ENCODE results near the gene NEAT1.

Gene NEAT1

DNA sequence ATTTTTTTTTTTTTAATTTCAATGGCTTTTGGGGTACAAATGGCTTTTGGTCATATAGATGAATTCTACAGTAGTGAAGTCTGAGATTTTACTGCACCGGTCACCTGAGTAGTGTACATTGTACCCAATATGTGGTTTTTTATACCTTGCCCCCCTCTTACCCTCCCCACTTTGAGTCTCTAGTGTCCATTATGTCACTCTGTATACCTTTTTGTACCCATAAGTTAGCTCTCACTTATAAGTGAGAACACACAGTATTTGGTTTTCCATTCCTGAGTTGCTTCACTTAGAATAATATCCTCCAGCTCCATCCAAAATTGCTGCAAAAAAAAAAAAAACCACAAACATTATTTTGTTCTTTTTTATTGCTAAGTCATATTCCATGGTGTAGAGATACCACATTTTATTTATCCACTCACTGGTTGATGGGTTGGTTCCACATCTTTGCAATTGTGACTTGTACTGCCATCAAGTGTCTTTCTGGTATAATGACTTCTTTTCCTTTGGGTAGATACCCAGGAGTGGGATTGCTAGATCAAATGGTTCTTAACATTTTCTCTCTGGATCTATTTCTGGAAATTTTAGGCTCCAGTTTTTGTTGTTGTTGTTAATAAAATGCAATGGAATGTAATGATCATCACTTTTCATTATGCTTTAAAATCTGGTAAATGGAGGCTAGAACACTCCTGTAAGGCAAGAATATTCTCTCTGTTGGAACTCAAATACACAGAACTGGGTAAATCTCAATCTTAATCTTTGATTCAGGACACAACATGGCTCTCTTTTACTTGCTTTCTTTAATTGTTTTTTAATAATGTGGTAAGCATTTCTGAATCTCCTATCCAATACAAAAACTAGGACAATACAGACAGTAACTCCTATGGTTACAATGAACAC, 10.3 kb downstream of the NEAT1 start:
- H3K4me3 ChIP-seq (ENCODE audit: low read depth, low read length) = peak overlapping the region; percentile 40
- peak; percentile 73 for DNase-seq (ENCODE audit: low read depth)
- TF ChIP-seq, protein P1, sequence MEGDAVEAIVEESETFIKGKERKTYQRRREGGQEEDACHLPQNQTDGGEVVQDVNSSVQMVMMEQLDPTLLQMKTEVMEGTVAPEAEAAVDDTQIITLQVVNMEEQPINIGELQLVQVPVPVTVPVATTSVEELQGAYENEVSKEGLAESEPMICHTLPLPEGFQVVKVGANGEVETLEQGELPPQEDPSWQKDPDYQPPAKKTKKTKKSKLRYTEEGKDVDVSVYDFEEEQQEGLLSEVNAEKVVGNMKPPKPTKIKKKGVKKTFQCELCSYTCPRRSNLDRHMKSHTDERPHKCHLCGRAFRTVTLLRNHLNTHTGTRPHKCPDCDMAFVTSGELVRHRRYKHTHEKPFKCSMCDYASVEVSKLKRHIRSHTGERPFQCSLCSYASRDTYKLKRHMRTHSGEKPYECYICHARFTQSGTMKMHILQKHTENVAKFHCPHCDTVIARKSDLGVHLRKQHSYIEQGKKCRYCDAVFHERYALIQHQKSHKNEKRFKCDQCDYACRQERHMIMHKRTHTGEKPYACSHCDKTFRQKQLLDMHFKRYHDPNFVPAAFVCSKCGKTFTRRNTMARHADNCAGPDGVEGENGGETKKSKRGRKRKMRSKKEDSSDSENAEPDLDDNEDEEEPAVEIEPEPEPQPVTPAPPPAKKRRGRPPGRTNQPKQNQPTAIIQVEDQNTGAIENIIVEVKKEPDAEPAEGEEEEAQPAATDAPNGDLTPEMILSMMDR (conservative IDR thresholded peaks at IDR 0.05; ENCODE audit: low read depth, low read length) = no peak

DNA sequence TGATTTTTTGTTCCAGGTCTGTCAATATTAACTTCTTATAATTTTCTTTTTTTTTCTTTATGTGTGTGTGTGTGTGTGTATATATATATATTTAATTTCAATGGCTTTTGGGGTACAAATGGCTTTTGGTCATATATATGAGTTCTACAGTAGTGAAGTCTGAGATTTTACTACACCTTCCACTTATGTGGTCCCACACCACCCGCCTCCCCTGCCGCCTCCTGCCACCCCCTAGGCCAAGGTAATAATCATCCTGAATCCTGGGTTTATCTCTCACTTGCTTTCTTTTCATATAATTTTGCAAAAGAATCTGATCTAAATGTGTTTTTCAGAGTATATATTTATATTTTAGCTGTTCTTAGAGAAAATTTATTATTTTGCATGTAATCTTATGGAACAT, 11.1 kb downstream of the NEAT1 start:
- TF ChIP-seq, protein P1 (conservative IDR thresholded peaks at IDR 0.05; ENCODE audit: low read depth, low read length) = no peak
- H3K4me3 ChIP-seq (ENCODE audit: low read depth, low read length) = peak overlapping the region; percentile 28
- DNase-seq (ENCODE audit: low read depth) = peak; percentile 48

- H3K4me3 ChIP-seq (ENCODE audit: low read depth, low read length) = peak overlapping the region; percentile 28
- peak; percentile 70 for DNase-seq (ENCODE audit: low read depth)
- TF ChIP-seq, protein P1 (conservative IDR thresholded peaks at IDR 0.05; ENCODE audit: low read depth, low read length) = no peak
These were observed 11.6 kb downstream of the NEAT1 start for GRCh38 chr11:65434057-65434666.

DNA sequence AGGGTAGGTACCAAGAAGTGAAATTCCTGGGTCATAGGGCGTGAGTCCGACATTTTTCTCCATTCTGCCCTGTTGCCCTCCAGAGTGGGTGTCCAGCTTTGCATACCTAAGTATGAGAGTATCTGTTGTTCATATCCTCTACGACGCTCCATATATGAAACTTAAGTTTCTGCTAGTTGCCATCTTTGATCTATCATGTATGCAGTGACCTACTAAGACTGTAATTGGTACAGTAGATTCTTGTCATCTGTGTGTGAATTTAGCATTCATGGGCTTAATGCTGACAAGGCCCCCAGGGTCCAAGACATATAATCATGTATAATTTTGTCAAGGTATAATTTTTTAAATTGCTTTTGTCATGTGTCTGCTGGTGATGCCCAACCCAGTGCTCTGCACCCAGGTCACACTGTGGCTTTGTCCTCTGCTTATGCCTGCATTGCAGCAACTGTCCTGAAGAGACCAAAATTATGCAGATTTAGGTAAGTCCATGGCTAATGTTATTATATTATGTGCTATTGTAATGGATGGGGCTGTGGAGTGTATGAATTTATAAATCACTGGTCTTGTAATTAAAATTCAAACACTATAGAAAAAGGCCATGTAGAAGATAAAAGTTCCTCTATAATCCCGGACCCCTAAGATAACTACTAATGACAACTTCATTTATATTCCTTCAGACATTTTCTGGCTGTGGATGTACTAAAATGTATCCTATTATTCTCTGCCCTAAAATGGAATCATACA, 12.2 kb downstream of the NEAT1 start:
- peak; percentile 65 for DNase-seq (ENCODE audit: low read depth)
- peak overlapping the region; percentile 28 for H3K4me3 ChIP-seq (ENCODE audit: low read depth, low read length)

GRCh38 chr11:65435411-65435931, 12.9 kb downstream of the NEAT1 start:
- DNase-seq (ENCODE audit: low read depth) = peak; percentile 66
- H3K4me3 ChIP-seq (ENCODE audit: low read depth, low read length) = peak overlapping the region; percentile 28
- TF ChIP-seq, protein P1 (conservative IDR thresholded peaks at IDR 0.05; ENCODE audit: low read depth, low read length) = no peak

More for the DNA sequence above, 12.2 kb downstream of the NEAT1 start:
- TF ChIP-seq, protein P1 (conservative IDR thresholded peaks at IDR 0.05; ENCODE audit: low read depth, low read length) = no peak

GRCh38 chr11:65435981-65436411, 13.4 kb downstream of the NEAT1 start:
- DNase-seq (ENCODE audit: low read depth) = peak; percentile 75
- TF ChIP-seq, protein P1 (conservative IDR thresholded peaks at IDR 0.05; ENCODE audit: low read depth, low read length) = no peak
- peak overlapping the region; percentile 17 for H3K4me3 ChIP-seq (ENCODE audit: low read depth, low read length)
